ENCODE measurements around the gene CEP128. TPM values are rescaled to one million over a fixed set of nuclear protein-coding genes. Genes with fewer than 3 reads are reported as not detected.

The CEP128 gene
- total RNA-seq, 1 donor from 2014 or later: 15.6 TPM

GRCh38 chr14:80620434-80620833 is 321.1 kb downstream of the CEP128 start:
- DNase-seq (ENCODE audit: low spot score): no peak

DNA sequence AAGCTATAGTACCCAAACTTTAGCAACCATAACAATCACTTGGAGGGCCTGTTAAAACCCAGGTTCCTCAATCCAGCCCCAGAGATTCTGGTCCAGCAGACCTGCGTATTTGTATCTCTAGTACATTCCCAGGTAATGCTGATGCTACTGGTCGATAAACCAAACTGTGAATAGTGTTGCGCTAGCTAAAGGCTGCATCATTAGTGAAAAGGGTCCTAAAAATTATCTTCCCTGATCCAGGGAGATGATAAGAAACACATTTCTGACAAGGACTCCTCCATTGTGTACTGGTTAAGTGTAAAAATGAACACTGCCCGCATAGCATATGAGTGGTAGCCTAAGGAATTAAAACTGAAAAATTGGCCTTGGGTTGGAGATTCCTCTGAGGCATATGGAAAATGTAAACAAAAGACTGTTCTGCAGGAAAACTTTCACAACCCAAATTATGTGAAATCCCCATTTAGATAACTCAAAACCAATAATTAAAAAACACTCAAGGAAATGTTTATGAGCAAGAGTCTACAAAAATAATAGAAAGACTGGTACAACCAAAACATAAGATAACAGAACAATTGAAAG is 322.7 kb downstream of the CEP128 start:
- no peak for DNase-seq (ENCODE audit: low spot score)

- DNase-seq (ENCODE audit: low spot score): no peak
Measured at GRCh38 chr14:80615831-80616230, 325.7 kb downstream of the CEP128 start.

- DNase-seq (ENCODE audit: low spot score): no peak
Measured at GRCh38 chr14:80609055-80609454, 332.5 kb downstream of the CEP128 start.

DNA sequence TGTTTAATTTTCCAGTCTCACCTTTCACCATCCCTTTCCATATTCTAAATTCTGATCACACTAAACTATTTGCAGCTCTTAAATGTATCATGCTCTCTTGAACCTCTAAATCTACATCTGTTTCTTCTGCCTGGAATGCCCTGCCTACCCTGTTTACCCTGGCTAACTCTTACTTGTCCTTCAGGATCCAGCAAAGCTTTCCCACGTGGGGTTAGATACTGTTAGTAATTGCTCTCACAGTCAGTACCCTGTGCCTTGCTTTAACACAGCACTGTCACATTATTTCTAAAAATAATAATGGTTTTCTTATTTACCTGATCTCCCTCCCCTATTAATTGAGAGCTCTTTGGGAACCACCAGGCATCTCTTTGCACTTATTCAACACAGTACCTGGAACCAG is 333.0 kb downstream of the CEP128 start:
- DNase-seq (ENCODE audit: low spot score): no peak

GRCh38 chr14:80607430-80608190 is 333.9 kb downstream of the CEP128 start:
- DNase-seq (ENCODE audit: low spot score): no peak

GRCh38 chr14:80606347-80606772 is 335.2 kb downstream of the CEP128 start:
- DNase-seq (ENCODE audit: low spot score): no peak

DNA sequence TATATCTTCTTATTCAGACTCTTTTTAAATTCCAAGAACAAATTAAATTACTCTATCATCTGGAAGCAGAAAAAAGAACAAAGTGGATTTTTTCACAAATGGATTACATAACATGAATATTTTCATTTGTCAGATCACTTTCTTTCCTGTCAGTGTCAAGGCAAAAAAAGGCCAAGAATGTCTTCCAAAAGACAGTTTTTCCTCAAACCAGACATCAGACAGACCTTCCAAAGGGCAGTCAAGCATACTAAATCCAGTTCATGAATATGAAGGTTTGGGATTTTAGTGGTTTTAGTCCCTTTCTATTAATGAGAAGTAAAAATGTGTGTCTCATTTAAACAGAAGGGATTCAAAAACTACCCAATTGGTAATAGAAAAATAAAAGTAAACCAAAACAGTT is 336.0 kb downstream of the CEP128 start:
- DNase-seq (ENCODE audit: low spot score): no peak

DNA sequence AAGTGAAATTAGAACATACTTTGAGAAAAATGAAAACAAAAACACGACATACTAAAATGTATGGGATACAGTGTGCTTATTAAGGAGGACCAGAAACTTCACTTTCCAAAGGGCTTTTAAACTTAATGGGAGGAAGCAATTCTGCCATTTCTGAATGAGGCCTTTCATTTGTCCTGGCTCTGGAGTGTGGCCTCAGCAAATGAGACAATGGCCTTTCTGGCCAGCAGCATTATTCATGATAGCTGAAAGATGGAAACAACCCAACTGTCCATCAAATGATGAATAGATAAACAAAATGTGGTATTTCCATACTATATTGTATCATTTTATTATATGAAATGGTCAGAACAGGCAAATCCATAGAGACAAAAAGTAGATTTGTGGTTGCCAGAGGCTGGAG is 338.6 kb downstream of the CEP128 start:
- no peak for DNase-seq (ENCODE audit: low spot score)

GRCh38 chr14:80587096-80587724 is 354.3 kb downstream of the CEP128 start:
- DNase-seq (ENCODE audit: low spot score): no peak

GRCh38 chr14:80586131-80586530 is 355.4 kb downstream of the CEP128 start:
- no peak for DNase-seq (ENCODE audit: low spot score)

- DNase-seq (ENCODE audit: low spot score): no peak
Measured at GRCh38 chr14:80585506-80585835, 356.1 kb downstream of the CEP128 start.

DNA sequence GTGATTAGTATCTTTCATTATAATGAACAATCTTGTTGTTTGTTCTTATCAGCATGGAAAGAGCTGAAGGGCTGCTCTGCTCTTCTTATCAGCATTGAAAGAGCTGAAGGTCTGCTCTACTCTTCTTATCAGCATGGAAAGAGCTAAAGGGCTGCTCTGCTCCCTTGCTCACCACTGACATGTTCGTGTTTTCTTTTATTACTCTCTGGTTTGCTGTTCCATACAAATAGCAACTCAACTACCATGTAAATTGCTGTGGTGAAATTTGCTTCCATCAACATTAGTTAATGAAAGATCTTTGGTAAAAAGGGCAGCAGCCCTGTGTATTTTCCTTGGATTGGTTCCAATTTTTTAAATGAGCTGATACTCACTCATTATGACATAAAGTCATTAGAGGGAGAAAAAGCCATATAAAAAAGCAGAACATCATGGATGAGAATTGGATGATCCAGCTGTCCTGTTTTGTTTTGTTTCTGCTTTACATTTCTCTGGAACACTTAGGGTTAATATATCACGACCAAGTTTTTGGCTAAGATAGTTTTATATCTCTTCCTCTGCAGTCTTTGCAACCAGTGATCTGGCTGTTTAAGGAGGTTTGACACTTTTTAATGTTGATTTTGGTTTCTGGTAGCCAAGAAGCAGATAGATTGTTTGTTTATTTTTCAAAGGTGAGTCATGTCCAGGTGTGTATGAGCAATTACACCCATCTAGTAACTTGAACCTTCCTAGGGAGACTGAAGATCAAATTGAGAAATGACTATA is 356.6 kb downstream of the CEP128 start:
- DNase-seq (ENCODE audit: low spot score): no peak

DNA sequence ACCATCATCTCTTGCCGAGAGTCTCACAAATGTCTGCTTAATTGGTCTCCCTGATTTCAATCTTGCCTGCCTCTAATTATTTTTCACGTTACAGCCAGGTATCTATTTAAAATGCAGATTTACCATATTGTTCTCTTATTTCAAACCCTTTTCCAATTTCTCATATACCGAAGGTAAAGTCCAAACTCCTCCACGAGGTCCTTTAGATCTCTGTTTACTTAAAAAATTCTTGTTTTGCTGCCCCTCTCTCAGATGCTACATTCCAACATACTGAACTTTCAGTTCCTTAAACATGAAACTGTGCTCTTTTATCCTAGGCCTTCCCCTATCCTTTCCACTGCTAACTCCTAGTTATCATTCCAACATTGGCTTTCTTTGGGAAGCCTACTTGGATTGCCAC is 363.9 kb downstream of the CEP128 start:
- no peak for DNase-seq (ENCODE audit: low spot score)

- no peak for DNase-seq (ENCODE audit: low spot score)
Measured at GRCh38 chr14:80576401-80576800, 365.1 kb downstream of the CEP128 start.

- DNase-seq (ENCODE audit: low spot score): no peak
Measured at GRCh38 chr14:80575763-80576162, 365.8 kb downstream of the CEP128 start.

- no peak for DNase-seq (ENCODE audit: low spot score)
Measured at GRCh38 chr14:80572666-80573065, 368.9 kb downstream of the CEP128 start.

- no peak for DNase-seq (ENCODE audit: low spot score)
Measured at GRCh38 chr14:80570930-80571298, 370.6 kb downstream of the CEP128 start.

- no peak for DNase-seq (ENCODE audit: low spot score)
Measured at GRCh38 chr14:80567905-80568536, 373.5 kb downstream of the CEP128 start.

GRCh38 chr14:80565001-80565400 is 376.5 kb downstream of the CEP128 start:
- DNase-seq (ENCODE audit: low spot score): no peak

DNA sequence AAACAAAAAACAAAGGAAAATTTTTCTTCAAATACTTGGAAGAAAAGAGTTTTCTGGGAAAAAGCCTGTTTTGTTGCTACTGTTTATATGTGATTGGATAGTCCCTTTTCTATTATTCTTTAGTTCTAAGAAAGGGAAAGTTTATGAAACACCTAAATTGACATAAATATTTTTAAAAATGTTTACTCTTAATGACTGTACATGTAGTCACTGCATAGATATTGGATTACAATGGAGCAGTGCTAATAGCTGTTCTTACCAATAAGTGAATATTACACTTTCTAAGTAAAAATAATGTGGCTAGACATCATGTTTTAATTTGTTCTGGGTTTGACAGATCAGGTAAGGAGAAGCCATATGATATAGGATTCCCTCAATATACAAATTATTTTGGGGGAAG is 377.5 kb downstream of the CEP128 start:
- DNase-seq (ENCODE audit: low spot score): no peak

Measured in mesenteric fat pad (tissue), 1 donor.